Neural progenitor cell (in vitro differentiated cells): ENCODE measurements around the gene UQCR11. TPM values are rescaled to one million over a fixed set of nuclear protein-coding genes. Genes with fewer than 3 reads are reported as not detected.

Experiments used
- DNase-seq: peaks from one replicate; pipeline ENCODE4 v3.0.0-alpha.2; 2016; ENCODE audit warnings: low spot score
- H2AFZ ChIP-seq: fragments of 200-600 bp; sonication (generic); replicated peaks from 2 replicates; pipeline ENCODE4 v1.6.1; 2016; ENCODE audit warnings: antibody characterized with exemption
- H3F3A ChIP-seq: fragments of 200-600 bp; sonication (generic); 2 replicates; pipeline ENCODE4 v1.6.1; 2016; ENCODE audit warnings: antibody characterized with exemption, low read depth
- H3K27ac ChIP-seq: fragments of 200-600 bp; sonication (generic); 2 replicates; pipeline ENCODE4 v1.5.1; 2016; ENCODE audit warnings: mild to moderate bottlenecking
- H3K27me3 ChIP-seq: fragments of 200-600 bp; sonication (generic); 2 replicates; pipeline ENCODE4 v1.6.1; 2016; ENCODE audit warnings: mild to moderate bottlenecking, moderate library complexity
- H3K36me3 ChIP-seq: fragments of 200-600 bp; sonication (generic); 2 replicates; pipeline ENCODE4 v1.5.1; 2016
- H3K4me1 ChIP-seq: fragments of 200-600 bp; sonication (generic); 2 replicates; pipeline ENCODE4 v1.6.1; 2016; ENCODE audit warnings: mixed run types
- H3K4me2 ChIP-seq: fragments of 200-600 bp; sonication (generic); 2 replicates; pipeline ENCODE4 v1.6.1; 2016
- H3K4me3 ChIP-seq: fragments of 200-600 bp; sonication (generic); 2 replicates; pipeline ENCODE4 v1.5.1; 2016
- H3K79me2 ChIP-seq: fragments of 200-600 bp; sonication (generic); 2 replicates; pipeline ENCODE4 v1.6.1; 2016; ENCODE audit warnings: low read depth
- H3K9ac ChIP-seq: fragments of 200-600 bp; sonication (generic); 2 replicates; pipeline ENCODE4 v1.6.1; 2016
- H3K9me3 ChIP-seq: fragments of 200-600 bp; sonication (generic); 2 replicates; pipeline ENCODE4 v1.5.1; 2016; ENCODE audit warnings: low read depth
- H4K20me1 ChIP-seq: fragments of 200-600 bp; sonication (generic); 2 replicates; pipeline ENCODE4 v1.6.1; 2016; ENCODE audit warnings: low read depth
- H3K27ac Mint-ChIP-seq: 3 replicates; pipeline ENCODE4 v1.8.0; 2021; ENCODE audit warnings: mixed read lengths
- H3K27me3 Mint-ChIP-seq: 2 replicates; pipeline ENCODE4 v1.8.0; 2022; ENCODE audit warnings: low read depth, mild to moderate bottlenecking, inconsistent platforms, moderate library complexity, mixed read lengths; ENCODE audit not compliant: insufficient read depth
- H3K36me3 Mint-ChIP-seq: 3 replicates; pipeline ENCODE4 v1.8.0; 2021; ENCODE audit warnings: mixed read lengths
- H3K4me1 Mint-ChIP-seq: 3 replicates; pipeline ENCODE4 v1.8.0; 2021; ENCODE audit warnings: mixed read lengths
- H3K4me3 Mint-ChIP-seq: 3 replicates; pipeline ENCODE4 v1.8.0; 2021; ENCODE audit warnings: mild to moderate bottlenecking, moderate library complexity, mixed read lengths
- H3K9me3 Mint-ChIP-seq: 3 replicates; pipeline ENCODE4 v1.8.0; 2020; ENCODE audit warnings: mixed read lengths
- EZH2 ChIP-seq: fragments of 200-600 bp; sonication (generic); IDR thresholded peaks from 2 replicates; pipeline ENCODE4 v1.6.1; 2017; ENCODE audit warnings: antibody characterized with exemption, mild to moderate bottlenecking, moderate library complexity
- EZH2phosphoT487 ChIP-seq: fragments of 200-600 bp; sonication (generic); IDR thresholded peaks from 2 replicates; pipeline ENCODE4 v1.6.1; 2017; ENCODE audit warnings: antibody characterized with exemption
- total RNA-seq: library from RNA; depleted of rRNA; stranded (reverse); fragments of >200 nt; gene quantifications from 2 replicates; pipeline ENCODE4 v1.2.3, GENCODE V29; 2015; ENCODE audit warnings: low replicate concordance
- TF ChIP-seq, protein P1 (sequence below): fragments of 200-600 bp; sonication (generic); IDR thresholded peaks from 2 replicates; pipeline ENCODE4 v1.5.1; 2017; ENCODE audit warnings: antibody characterized with exemption, mild to moderate bottlenecking

Gene UQCR11
- total RNA-seq, 1 donor from 2014 or later: 37.4 TPM

DNA sequence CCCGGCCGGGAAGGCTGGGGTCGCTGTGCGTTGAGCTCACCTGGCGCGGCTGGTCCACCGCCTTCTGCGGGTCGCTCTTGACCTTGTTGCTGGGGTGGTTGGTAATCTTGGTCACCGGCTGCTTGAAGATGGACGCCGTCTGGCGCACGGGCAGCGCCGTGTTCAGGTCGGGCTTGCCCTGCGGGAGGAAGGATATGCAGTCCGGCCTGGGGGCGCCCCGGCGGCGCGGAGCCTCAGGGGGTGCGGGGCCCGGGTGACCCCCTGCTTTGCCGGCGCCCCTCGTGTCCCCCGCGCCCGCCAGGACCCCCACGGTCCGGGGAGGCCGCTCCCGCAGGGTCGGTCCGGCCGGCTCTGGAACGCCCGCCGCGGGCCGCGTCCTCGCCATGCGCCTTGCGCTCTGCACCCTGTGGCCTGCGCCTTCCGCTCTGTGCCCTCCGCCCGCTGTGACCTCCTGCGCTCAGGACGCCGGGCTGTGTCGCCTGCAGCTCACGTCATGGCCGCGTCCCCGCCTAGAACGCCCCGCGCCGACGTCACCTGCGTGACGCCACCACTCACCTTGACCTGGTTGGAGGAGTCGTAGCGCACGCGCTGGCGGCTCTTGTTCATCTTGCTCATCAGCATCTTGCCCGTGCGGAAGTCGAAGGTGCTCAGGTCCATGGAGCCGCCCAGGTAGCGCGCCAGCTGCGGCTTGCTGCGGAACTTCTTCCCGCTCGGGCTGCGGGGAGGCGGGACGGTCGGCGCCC lies 20.6 kb downstream of the UQCR11 start:
- H3K4me1 Mint-ChIP-seq: peaks cover 8% of the 10 kb centered on the region
- H3K27me3 Mint-ChIP-seq: peaks cover 2% of the 10 kb centered on the region
- H3K4me2 ChIP-seq: no peak overlapping the region
- H3K36me3 ChIP-seq: no peaks in the 10 kb centered on the region
- no peak overlapping the region for H3K27ac ChIP-seq
- H2AFZ ChIP-seq: no peak overlapping the region
- H3K4me1 ChIP-seq: no peaks in the 10 kb centered on the region
- no peaks in the 10 kb centered on the region for H3K27me3 ChIP-seq
- H3K4me3 ChIP-seq: no peak overlapping the region
- no peak overlapping the region for H3K4me3 Mint-ChIP-seq
- H3K36me3 Mint-ChIP-seq: peaks cover 39% of the 10 kb centered on the region
- no peak for DNase-seq
- TF ChIP-seq, protein P1, sequence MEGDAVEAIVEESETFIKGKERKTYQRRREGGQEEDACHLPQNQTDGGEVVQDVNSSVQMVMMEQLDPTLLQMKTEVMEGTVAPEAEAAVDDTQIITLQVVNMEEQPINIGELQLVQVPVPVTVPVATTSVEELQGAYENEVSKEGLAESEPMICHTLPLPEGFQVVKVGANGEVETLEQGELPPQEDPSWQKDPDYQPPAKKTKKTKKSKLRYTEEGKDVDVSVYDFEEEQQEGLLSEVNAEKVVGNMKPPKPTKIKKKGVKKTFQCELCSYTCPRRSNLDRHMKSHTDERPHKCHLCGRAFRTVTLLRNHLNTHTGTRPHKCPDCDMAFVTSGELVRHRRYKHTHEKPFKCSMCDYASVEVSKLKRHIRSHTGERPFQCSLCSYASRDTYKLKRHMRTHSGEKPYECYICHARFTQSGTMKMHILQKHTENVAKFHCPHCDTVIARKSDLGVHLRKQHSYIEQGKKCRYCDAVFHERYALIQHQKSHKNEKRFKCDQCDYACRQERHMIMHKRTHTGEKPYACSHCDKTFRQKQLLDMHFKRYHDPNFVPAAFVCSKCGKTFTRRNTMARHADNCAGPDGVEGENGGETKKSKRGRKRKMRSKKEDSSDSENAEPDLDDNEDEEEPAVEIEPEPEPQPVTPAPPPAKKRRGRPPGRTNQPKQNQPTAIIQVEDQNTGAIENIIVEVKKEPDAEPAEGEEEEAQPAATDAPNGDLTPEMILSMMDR: no peak
- TF ChIP-seq EZH2phosphoT487 (no peak), EZH2 (no peak)
- no peaks in the 10 kb centered on the region for H3K9me3 ChIP-seq
- peaks cover 50% of the 10 kb centered on the region for H3K79me2 ChIP-seq
- no peaks in the 10 kb centered on the region for H3F3A ChIP-seq
- no peak overlapping the region for H3K27ac Mint-ChIP-seq
- H3K9ac ChIP-seq: no peak overlapping the region
- peaks cover 50% of the 10 kb centered on the region for H4K20me1 ChIP-seq
- H3K9me3 Mint-ChIP-seq: no peaks in the 10 kb centered on the region

DNA sequence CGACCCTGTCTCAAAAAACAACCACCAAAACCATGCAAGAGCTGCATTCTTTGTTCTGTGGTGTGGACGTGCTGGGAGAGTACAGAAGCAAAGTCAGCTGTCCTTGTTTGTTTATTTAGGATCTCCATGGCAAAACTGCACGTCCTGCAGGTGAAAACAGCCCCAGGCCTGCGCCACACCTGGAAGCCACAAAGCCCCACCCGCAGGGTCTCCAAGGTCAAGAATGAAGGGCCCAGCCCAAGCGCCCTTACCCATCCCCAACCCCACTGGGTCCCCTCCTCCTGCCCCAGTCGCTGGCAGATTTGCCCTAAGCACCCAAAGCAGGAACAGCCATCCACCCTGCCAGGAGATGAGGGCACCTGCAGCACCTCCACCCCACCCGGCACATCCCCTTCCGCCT lies 23.1 kb downstream of the UQCR11 start:
- Histone ChIP-seq H3K36me3 (no peaks in the 10 kb centered on the region), H4K20me1 (peaks cover 35% of the 10 kb centered on the region), H3F3A (no peaks in the 10 kb centered on the region), H3K79me2 (peaks cover 25% of the 10 kb centered on the region), H3K4me1 (no peaks in the 10 kb centered on the region), H3K27ac (no peak overlapping the region), H3K9ac (no peak overlapping the region), H3K4me3 (no peak overlapping the region), H3K27me3 (no peaks in the 10 kb centered on the region), H3K4me2 (no peak overlapping the region), H2AFZ (no peak overlapping the region), H3K9me3 (no peaks in the 10 kb centered on the region)
- Mint-ChIP-seq H3K27ac (no peak overlapping the region), H3K4me1 (peaks cover under 1% of the 10 kb centered on the region), H3K4me3 (no peak overlapping the region), H3K9me3 (no peaks in the 10 kb centered on the region), H3K27me3 (peaks cover 2% of the 10 kb centered on the region), H3K36me3 (peaks cover 28% of the 10 kb centered on the region)
- DNase-seq: no peak
- no peak for TF ChIP-seq EZH2phosphoT487
- TF ChIP-seq, protein P1: no peak
- TF ChIP-seq EZH2: no peak

DNA sequence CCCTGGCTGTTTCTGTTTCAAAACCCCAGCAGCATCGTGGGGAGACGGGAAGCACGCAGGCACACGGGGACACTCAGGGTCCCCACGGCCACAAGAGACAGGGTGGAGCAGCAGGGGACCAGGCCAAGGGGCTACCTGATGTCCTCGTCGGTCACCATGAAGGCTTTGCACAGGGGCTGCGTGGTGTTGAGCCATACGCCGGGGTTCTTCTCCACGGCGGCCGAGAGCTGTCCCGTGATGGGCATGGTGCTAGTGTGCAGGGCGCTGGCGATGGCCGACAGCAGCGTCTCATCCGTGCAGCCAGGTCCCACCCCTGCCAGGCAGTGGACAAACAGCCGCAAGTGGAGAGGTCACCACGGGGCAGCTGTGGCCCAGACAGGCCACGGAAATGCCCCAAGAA lies 24.3 kb downstream of the UQCR11 start:
- Mint-ChIP-seq H3K36me3 (peaks cover 25% of the 10 kb centered on the region), H3K27ac (no peak overlapping the region), H3K9me3 (no peaks in the 10 kb centered on the region), H3K27me3 (peaks cover 2% of the 10 kb centered on the region), H3K4me1 (no peaks in the 10 kb centered on the region), H3K4me3 (no peak overlapping the region)
- TF ChIP-seq EZH2 (no peak), EZH2phosphoT487 (no peak)
- TF ChIP-seq, protein P1: no peak
- Histone ChIP-seq H2AFZ (no peak overlapping the region), H3K4me2 (no peak overlapping the region), H3F3A (no peaks in the 10 kb centered on the region), H3K27ac (no peak overlapping the region), H3K36me3 (no peaks in the 10 kb centered on the region), H3K79me2 (peaks cover 12% of the 10 kb centered on the region), H4K20me1 (peaks cover 28% of the 10 kb centered on the region), H3K4me3 (no peak overlapping the region), H3K27me3 (no peaks in the 10 kb centered on the region), H3K4me1 (no peaks in the 10 kb centered on the region), H3K9ac (no peak overlapping the region), H3K9me3 (no peaks in the 10 kb centered on the region)
- no peak for DNase-seq
